GM12864 (cell line): ENCODE data around the gene DDI2.

Experiments used
- DNase-seq: peaks from one replicate; pipeline ENCODE4 v3.0.0-alpha.2; 2011; ENCODE audit warnings: low read depth
- H3K4me3 ChIP-seq: 2 replicates; pipeline ENCODE4 v1.5.1; 2011; ENCODE audit warnings: mild to moderate bottlenecking, low read depth, low read length, control low read depth
- TF ChIP-seq, protein P1 (sequence below): IDR thresholded peaks from 2 replicates; pipeline ENCODE4 v1.5.1; 2011; ENCODE audit warnings: low read depth, mild to moderate bottlenecking, moderate library complexity, low read length, control low read depth, inconsistent platforms; ENCODE audit errors: missing control alignments

The DDI2 gene

GRCh38 chr1:15684468-15685291 lies 67.4 kb downstream of the DDI2 start:
- peak overlapping the region; percentile 95 for H3K4me3 ChIP-seq
- TF ChIP-seq, protein P1, sequence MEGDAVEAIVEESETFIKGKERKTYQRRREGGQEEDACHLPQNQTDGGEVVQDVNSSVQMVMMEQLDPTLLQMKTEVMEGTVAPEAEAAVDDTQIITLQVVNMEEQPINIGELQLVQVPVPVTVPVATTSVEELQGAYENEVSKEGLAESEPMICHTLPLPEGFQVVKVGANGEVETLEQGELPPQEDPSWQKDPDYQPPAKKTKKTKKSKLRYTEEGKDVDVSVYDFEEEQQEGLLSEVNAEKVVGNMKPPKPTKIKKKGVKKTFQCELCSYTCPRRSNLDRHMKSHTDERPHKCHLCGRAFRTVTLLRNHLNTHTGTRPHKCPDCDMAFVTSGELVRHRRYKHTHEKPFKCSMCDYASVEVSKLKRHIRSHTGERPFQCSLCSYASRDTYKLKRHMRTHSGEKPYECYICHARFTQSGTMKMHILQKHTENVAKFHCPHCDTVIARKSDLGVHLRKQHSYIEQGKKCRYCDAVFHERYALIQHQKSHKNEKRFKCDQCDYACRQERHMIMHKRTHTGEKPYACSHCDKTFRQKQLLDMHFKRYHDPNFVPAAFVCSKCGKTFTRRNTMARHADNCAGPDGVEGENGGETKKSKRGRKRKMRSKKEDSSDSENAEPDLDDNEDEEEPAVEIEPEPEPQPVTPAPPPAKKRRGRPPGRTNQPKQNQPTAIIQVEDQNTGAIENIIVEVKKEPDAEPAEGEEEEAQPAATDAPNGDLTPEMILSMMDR = no peak
- DNase-seq = no peak

DNA sequence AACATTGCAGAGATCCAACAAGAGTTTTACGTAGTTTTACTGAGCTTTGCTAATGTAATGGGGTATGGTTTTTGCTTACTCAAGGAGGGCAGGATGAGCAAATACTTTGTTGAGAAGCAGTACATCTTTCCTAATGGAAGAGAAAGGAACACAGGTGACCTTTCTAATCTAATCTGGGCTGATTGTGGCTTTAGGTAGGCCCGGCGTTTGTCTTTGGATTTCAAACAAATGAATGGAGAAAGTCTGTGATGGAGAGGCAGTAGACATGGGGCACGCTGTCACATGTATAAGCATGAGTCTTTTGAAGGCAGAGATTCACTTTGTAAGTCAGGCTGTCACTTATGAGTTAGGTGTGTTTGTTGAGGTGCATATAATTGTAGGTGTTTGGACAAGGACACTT lies 68.6 kb downstream of the DDI2 start:
- H3K4me3 ChIP-seq = no peak overlapping the region; the same call in 1 of the 2 replicates

DNA sequence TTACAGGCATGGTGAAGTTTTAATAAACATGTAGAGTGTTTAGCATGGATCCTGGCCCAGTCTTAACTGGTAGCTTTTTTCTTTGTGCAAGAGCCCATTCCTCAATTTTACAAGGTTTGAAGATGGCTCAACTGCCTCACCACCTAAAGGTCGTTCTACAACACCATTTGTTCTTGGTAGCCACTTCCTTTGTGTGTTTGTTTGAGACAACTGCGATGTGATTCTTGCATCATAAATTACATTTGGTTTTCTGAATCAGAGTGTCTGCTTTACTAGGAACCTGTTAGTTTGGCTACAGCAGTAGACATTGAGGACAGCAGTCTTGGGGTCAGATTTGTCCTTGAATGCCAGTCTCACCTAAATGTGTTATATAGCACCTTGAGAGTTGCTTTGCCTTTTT lies 70.2 kb downstream of the DDI2 start:
- H3K4me3 ChIP-seq = no peak overlapping the region
- TF ChIP-seq, protein P1 = no peak
- DNase-seq = no peak

More for the DNA sequence above, 68.6 kb downstream of the DDI2 start:
- no peak for DNase-seq
- TF ChIP-seq, protein P1 = no peak

GRCh38 chr1:15690317-15690716 lies 73.1 kb downstream of the DDI2 start:
- no peak overlapping the region for H3K4me3 ChIP-seq
- DNase-seq = no peak
- TF ChIP-seq, protein P1 = no peak

- no peak overlapping the region for H3K4me3 ChIP-seq
- DNase-seq = no peak
- TF ChIP-seq, protein P1 = no peak
Observed at GRCh38 chr1:15691434-15692032, 74.3 kb downstream of the DDI2 start.

DNA sequence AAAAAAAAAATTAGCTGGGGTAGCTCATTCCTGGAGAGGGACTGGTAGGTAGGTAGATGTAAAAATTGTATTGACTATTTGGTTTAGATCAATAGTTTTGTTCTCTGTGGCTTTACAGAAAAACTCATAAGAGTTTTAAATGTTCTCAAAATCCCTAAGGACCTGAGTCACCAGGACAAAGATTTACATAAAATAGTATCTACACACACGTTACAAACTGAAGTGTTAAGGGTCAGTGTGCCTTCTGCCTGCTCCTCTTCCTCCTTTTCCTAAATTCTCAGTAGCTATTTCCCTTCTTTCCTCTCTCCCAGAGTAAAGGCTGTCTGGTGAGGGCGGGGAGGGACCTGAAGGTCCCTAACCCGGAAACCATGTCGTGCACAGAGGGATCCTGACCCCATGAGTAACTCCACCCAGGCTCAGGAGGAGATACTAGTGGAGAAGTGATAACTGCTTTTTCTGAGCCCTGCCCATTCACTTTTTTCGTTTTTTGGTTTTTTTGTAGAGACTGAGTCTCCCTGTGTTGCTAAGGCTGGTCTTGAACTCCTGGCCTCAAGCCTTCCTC lies 74.9 kb downstream of the DDI2 start:
- TF ChIP-seq, protein P1 = no peak
- no peak for DNase-seq
- H3K4me3 ChIP-seq = no peak overlapping the region

- no peak for DNase-seq
- TF ChIP-seq, protein P1 = no peak
- no peak overlapping the region for H3K4me3 ChIP-seq
Observed at GRCh38 chr1:15693371-15693770, 76.1 kb downstream of the DDI2 start.
